GM23338 (cell line): ENCODE results near the gene LAPTM5.

Source experiments
- ETS1 ChIP-seq: IDR thresholded peaks from 2 replicates; pipeline ENCODE4 v1.6.1; 2016; ENCODE audit warnings: antibody characterized with exemption
- EZH2 ChIP-seq: fragments of 200-600 bp; sonication (generic); IDR thresholded peaks from one replicate; pipeline ENCODE4 v1.8.0; 2017; ENCODE audit warnings: antibody characterized with exemption, mild to moderate bottlenecking, low read depth; ENCODE audit not compliant: unreplicated experiment
- EZH2phosphoT487 ChIP-seq: fragments of 200-600 bp; sonication (generic); IDR thresholded peaks from one replicate; pipeline ENCODE4 v1.8.1; 2018; ENCODE audit warnings: antibody characterized with exemption; ENCODE audit not compliant: unreplicated experiment
- JUNB ChIP-seq: IDR thresholded peaks from one replicate; pipeline ENCODE4 v1.6.1; 2016; ENCODE audit warnings: antibody characterized with exemption; ENCODE audit not compliant: unreplicated experiment
- POLR2AphosphoS5 ChIP-seq: IDR thresholded peaks from 2 replicates; pipeline ENCODE4 v1.6.1; 2016; ENCODE audit warnings: antibody characterized with exemption, low read depth
- ZNF114 ChIP-seq: fragments of 250-450 bp; sonication (Bioruptor Pico); IDR thresholded peaks from 2 replicates; pipeline ENCODE4 v1.5.0; 2020; ENCODE audit warnings: mild to moderate bottlenecking, moderate library complexity
- TF ChIP-seq, protein P1 (sequence below), 2 experiments: fragments of 200-600 bp in 1 of 2; sonication (generic) in 1 of 2; conservative IDR thresholded peaks; 2 replicates each; pipeline versions ENCODE4 v1.5.1 to v1.6.1; 2016 to 2017; ENCODE audit warnings: antibody characterized with exemption in 2 of 2, low read depth in 2 of 2, mild to moderate bottlenecking in 2 of 2, moderate library complexity in 1 of 2
- TF ChIP-seq, protein P2 (sequence below): IDR thresholded peaks from one replicate; pipeline ENCODE4 v1.6.1; 2018; ENCODE audit warnings: antibody characterized with exemption; ENCODE audit not compliant: unreplicated experiment

GRCh38 chr1:30804822-30805221, 47.2 kb upstream of the LAPTM5 start:
- TF ChIP-seq, protein P1, sequence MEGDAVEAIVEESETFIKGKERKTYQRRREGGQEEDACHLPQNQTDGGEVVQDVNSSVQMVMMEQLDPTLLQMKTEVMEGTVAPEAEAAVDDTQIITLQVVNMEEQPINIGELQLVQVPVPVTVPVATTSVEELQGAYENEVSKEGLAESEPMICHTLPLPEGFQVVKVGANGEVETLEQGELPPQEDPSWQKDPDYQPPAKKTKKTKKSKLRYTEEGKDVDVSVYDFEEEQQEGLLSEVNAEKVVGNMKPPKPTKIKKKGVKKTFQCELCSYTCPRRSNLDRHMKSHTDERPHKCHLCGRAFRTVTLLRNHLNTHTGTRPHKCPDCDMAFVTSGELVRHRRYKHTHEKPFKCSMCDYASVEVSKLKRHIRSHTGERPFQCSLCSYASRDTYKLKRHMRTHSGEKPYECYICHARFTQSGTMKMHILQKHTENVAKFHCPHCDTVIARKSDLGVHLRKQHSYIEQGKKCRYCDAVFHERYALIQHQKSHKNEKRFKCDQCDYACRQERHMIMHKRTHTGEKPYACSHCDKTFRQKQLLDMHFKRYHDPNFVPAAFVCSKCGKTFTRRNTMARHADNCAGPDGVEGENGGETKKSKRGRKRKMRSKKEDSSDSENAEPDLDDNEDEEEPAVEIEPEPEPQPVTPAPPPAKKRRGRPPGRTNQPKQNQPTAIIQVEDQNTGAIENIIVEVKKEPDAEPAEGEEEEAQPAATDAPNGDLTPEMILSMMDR (conservative IDR thresholded peaks at IDR 0.05; ENCODE audit: low read depth in 2 of 2) = no peak
- TF ChIP-seq EZH2phosphoT487 (no peak), EZH2 (no peak), POLR2AphosphoS5 (no peak), ETS1 (no peak), JUNB (no peak), ZNF114 (CRISPR knock-in tag) (no peak)
- TF ChIP-seq, protein P2, sequence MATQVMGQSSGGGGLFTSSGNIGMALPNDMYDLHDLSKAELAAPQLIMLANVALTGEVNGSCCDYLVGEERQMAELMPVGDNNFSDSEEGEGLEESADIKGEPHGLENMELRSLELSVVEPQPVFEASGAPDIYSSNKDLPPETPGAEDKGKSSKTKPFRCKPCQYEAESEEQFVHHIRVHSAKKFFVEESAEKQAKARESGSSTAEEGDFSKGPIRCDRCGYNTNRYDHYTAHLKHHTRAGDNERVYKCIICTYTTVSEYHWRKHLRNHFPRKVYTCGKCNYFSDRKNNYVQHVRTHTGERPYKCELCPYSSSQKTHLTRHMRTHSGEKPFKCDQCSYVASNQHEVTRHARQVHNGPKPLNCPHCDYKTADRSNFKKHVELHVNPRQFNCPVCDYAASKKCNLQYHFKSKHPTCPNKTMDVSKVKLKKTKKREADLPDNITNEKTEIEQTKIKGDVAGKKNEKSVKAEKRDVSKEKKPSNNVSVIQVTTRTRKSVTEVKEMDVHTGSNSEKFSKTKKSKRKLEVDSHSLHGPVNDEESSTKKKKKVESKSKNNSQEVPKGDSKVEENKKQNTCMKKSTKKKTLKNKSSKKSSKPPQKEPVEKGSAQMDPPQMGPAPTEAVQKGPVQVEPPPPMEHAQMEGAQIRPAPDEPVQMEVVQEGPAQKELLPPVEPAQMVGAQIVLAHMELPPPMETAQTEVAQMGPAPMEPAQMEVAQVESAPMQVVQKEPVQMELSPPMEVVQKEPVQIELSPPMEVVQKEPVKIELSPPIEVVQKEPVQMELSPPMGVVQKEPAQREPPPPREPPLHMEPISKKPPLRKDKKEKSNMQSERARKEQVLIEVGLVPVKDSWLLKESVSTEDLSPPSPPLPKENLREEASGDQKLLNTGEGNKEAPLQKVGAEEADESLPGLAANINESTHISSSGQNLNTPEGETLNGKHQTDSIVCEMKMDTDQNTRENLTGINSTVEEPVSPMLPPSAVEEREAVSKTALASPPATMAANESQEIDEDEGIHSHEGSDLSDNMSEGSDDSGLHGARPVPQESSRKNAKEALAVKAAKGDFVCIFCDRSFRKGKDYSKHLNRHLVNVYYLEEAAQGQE = no peak
